Cerebellar nuclear complex (tissue), 1 donor: Measurements from ENCODE around the gene BLTP1.

ENCODE experiments used
- DNase-seq, 2 experiments: peaks; one replicate each; lab custom pipeline; 2025; lab: John Stamatoyannopoulos, UW

BLTP1 gene

GRCh38 chr4:122167369-122167768, 15.2 kb downstream of the BLTP1 start:
- DNase-seq = no peak

GRCh38 chr4:122170775-122171174, 18.6 kb downstream of the BLTP1 start:
- no peak for DNase-seq

- DNase-seq = no peak
These were observed 19.2 kb downstream of the BLTP1 start for GRCh38 chr4:122171323-122171722.

- DNase-seq = no peak
These were observed 20.1 kb downstream of the BLTP1 start for GRCh38 chr4:122172266-122172665.

GRCh38 chr4:122178961-122179360, 26.8 kb downstream of the BLTP1 start:
- DNase-seq = no peak

GRCh38 chr4:122195718-122196117, 43.6 kb downstream of the BLTP1 start:
- no peak for DNase-seq
